Measurements from ENCODE around the gene NUP88.

NUP88 gene

DNA sequence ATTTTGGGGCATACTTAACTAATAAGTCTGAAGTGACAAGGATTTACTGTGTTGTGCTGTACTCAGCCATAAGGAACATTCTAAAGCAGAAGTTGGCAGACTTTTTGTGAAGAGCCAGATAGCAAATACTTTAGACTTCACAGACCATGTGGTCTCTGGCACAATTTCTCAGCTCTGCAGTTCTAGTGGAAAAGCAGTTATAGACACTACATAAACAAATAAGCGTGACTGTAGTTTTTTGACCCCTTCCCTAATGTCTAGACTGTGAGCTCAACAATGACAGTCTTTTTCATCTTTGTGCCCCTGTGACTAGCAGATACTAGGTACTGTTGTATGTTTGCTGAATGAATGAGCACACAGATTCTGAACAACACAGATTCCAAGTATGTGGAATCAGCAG lies 5.4 kb upstream of the NUP88 start:
- Histone ChIP-seq H3K27me3 (no peaks in the 10 kb centered on the region), H3K4me1 (no peaks in the 10 kb centered on the region), H3K36me3 (peaks cover 43% of the 10 kb centered on the region), H3K4me3 (ENCODE audit: low read depth, low read length) (no peak overlapping the region), H3K9me3 (no peaks in the 10 kb centered on the region)
- DNase-seq, result no peak
- TF ChIP-seq, protein P1, sequence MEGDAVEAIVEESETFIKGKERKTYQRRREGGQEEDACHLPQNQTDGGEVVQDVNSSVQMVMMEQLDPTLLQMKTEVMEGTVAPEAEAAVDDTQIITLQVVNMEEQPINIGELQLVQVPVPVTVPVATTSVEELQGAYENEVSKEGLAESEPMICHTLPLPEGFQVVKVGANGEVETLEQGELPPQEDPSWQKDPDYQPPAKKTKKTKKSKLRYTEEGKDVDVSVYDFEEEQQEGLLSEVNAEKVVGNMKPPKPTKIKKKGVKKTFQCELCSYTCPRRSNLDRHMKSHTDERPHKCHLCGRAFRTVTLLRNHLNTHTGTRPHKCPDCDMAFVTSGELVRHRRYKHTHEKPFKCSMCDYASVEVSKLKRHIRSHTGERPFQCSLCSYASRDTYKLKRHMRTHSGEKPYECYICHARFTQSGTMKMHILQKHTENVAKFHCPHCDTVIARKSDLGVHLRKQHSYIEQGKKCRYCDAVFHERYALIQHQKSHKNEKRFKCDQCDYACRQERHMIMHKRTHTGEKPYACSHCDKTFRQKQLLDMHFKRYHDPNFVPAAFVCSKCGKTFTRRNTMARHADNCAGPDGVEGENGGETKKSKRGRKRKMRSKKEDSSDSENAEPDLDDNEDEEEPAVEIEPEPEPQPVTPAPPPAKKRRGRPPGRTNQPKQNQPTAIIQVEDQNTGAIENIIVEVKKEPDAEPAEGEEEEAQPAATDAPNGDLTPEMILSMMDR (IDR thresholded peaks at IDR 0.05; ENCODE audit: low read depth, low read length), result no peak

DNA sequence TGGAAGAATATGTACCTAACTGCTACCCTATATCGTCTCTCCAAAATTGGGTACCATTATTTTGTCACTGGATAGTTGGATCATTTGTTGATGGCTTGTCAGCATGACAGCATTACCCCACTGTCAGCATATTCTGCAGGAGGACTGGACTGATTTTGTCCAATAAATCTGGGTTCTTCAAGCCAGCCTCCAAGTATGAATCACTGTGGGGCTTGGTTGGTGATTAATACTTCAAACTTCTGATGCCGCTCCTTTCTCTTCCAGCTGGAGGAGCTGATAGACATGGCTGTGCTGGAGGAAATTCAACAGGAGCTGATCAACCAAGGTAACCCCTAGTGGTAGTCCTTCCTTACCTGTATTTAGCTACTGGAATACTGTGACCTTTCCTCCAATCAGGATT lies 3.0 kb upstream of the NUP88 start:
- H3K4me1 ChIP-seq, result no peaks in the 10 kb centered on the region
- TF ChIP-seq, protein P1 (IDR thresholded peaks at IDR 0.05; ENCODE audit: low read depth, low read length), result no peak
- H3K4me3 ChIP-seq (ENCODE audit: low read depth, low read length), result no peak overlapping the region
- H3K36me3 ChIP-seq, result peaks cover 28% of the 10 kb centered on the region
- H3K9me3 ChIP-seq, result no peaks in the 10 kb centered on the region
- H3K27me3 ChIP-seq, result no peaks in the 10 kb centered on the region
- no peak for DNase-seq

DNA sequence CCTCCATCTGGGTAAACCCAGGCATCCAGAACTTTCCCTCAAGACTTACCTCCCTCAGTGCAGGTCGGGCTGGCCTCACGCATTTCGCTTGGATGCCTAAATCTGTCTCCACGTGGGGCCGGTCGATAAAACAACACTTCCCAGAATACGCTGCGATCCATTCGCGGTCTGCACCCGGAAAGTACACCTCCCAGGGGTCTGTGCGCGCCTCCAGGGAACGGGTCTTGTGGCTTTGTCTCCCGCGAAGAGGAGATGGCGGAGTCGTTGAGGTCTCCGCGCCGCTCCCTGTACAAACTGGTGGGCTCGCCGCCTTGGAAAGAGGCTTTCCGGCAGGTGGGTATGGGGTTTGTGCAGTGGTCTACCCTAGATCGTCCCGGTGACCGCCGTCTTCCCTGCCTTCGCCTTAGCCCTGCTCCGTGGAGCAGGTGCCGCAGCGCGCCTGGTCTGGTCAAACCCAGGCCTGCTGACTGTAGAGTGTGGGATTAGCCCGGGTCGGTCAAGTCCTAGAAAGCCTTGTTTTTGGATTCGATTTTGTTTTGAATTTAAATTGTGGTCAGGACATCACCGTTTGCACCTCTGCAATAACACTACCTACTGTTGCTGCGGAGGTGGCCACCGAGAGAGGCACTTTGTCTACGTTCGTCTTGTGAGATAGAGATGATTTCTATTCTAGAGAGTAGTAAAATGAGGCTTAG lies 644 bp upstream of the NUP88 start, which contains the start of gene RPAIN:
Gene RPAIN, plus strand, starts transcription at position 224 of the 695 bp plus-strand sequence. Its CDS starts 29 bp downstream, at position 253.
- TF ChIP-seq, protein P1 (IDR thresholded peaks at IDR 0.05; ENCODE audit: low read depth, low read length), result no peak
- no peaks in the 10 kb centered on the region for H3K4me1 ChIP-seq
- peak; percentile 82 for DNase-seq
- H3K9me3 ChIP-seq, result no peaks in the 10 kb centered on the region
- peaks cover 19% of the 10 kb centered on the region for H3K36me3 ChIP-seq
- peak within 1 kb of the TSS; percentile 88 for H3K4me3 ChIP-seq (ENCODE audit: low read depth, low read length)
- H3K27me3 ChIP-seq, result no peaks in the 10 kb centered on the region

DNA sequence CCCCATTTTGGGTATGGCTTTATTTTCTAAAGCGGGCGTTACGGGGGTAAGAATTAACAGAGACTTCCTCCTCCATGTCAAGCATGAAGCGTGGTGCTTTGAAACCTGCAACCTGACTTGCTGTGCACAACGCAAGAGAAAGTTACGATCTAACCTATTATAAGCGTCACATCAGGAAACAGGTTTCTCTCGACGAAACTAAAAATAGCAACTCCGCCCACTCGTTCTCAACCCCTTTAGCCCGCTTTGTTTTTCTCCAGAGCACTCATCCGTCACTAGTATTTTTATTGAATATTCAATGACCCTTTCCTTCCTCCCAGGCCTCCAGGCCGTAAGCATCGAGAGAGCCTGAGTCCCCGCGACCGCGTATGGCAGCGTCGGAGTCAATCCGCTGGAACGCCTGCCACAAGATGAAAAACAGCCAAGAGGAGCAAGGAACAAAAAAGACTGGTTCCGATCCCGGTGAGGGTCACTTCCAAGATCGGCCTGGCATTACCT lies 555 bp downstream of the NUP88 start:
- H3K4me3 ChIP-seq (ENCODE audit: low read depth, low read length), result peak overlapping the region; percentile 88
- TF ChIP-seq, protein P1 (IDR thresholded peaks at IDR 0.05; ENCODE audit: low read depth, low read length), result no peak
- no peaks in the 10 kb centered on the region for H3K9me3 ChIP-seq
- H3K36me3 ChIP-seq, result peaks cover 15% of the 10 kb centered on the region
- DNase-seq, result peak; percentile 12
- H3K4me1 ChIP-seq, result no peaks in the 10 kb centered on the region
- no peaks in the 10 kb centered on the region for H3K27me3 ChIP-seq

DNA sequence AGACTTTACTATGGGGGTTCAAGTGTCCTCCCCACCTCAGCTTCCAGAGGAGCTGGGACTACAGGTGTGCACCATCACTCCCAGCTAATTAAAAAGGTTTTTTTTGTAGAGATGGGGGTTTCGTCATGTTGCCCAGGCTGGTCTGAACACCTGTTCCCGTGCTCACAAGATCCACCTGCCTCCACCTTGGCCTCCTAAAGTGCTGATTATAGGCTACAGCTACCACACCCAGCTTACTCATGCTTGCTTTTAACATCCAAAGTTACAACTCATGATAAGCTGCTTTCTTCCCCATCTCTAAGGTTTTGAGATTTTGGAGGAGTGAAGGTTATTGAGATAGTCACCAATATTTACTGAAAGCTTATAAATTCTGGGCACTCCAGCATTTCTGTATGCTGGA lies 2.6 kb downstream of the NUP88 start:
- no peak for DNase-seq
- peaks cover 14% of the 10 kb centered on the region for H3K36me3 ChIP-seq
- H3K4me1 ChIP-seq, result no peaks in the 10 kb centered on the region
- no peaks in the 10 kb centered on the region for H3K9me3 ChIP-seq
- H3K27me3 ChIP-seq, result no peaks in the 10 kb centered on the region
- no peak overlapping the region for H3K4me3 ChIP-seq (ENCODE audit: low read depth, low read length)
- TF ChIP-seq, protein P1 (IDR thresholded peaks at IDR 0.05; ENCODE audit: low read depth, low read length), result no peak

DNA sequence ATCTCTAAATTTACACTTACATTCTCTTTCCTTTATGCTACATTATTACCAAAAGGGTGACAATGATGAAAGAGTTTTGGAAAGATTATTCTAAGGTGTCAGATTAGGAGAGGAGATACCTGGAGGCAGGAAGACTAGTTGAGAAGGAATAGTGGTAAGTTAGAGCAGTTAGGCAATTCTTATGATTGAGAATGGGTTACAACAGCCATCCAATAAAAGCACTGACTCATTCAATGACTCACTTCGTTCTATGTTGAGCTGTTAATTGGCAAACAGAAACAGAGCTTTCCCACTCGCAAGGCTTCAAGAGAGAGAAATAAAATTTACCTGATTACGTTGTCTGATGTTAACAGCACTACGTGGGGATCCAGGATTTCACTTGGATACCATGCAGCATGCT lies 5.8 kb downstream of the NUP88 start:
- H3K9me3 ChIP-seq, result no peaks in the 10 kb centered on the region
- no peaks in the 10 kb centered on the region for H3K27me3 ChIP-seq
- H3K4me3 ChIP-seq (ENCODE audit: low read depth, low read length), result no peak overlapping the region
- TF ChIP-seq, protein P1 (IDR thresholded peaks at IDR 0.05; ENCODE audit: low read depth, low read length), result no peak
- DNase-seq, result no peak
- H3K36me3 ChIP-seq, result peaks cover 18% of the 10 kb centered on the region
- H3K4me1 ChIP-seq, result no peaks in the 10 kb centered on the region
